Astrocyte (in vitro differentiated cells and primary cell): Measurements from ENCODE around the gene PKP4. TPM values are rescaled to one million over a fixed set of nuclear protein-coding genes. Genes with fewer than 3 reads are reported as not detected.
A peak's percentile ranks its signal among the peaks of the same experiment; 100 is the strongest.

Source experiments
- DNase-seq: peaks from one replicate; pipeline ENCODE4 v3.0.0-alpha.2; 2010; ENCODE audit warnings: low read depth
- FAIRE-seq: peaks from 2 replicates; lab custom pipeline; 2011; peaks lifted over from hg19 to GRCh38; lab: Jason Lieb, UNC
- H2AFZ ChIP-seq: 2 replicates; pipeline ENCODE4 v1.6.0; 2012; ENCODE audit warnings: low read depth, low read length, inconsistent platforms
- H3K27ac ChIP-seq: 2 replicates; pipeline ENCODE4 v1.5.1; 2011; ENCODE audit warnings: low read depth, low read length, inconsistent platforms
- H3K27me3 ChIP-seq: 2 replicates; pipeline ENCODE4 v1.6.0; 2011; ENCODE audit warnings: low read length, inconsistent platforms; ENCODE audit not compliant: insufficient read depth
- H3K36me3 ChIP-seq: 2 replicates; pipeline ENCODE4 v1.5.1; 2011; ENCODE audit warnings: low read length, inconsistent platforms; ENCODE audit not compliant: insufficient read depth
- H3K4me1 ChIP-seq: 2 replicates; pipeline ENCODE4 v1.5.1; 2011; ENCODE audit warnings: low read length, inconsistent platforms; ENCODE audit not compliant: insufficient read depth
- H3K4me2 ChIP-seq: 2 replicates; pipeline ENCODE4 v1.6.0; 2012; ENCODE audit warnings: low read length, inconsistent platforms
- H3K4me3 ChIP-seq: 2 replicates; pipeline ENCODE4 v1.5.1; 2011; ENCODE audit warnings: low read depth, mild to moderate bottlenecking, low read length, inconsistent platforms; ENCODE audit not compliant: insufficient read depth
- H3K79me2 ChIP-seq: 2 replicates; pipeline ENCODE4 v1.6.0; 2012; ENCODE audit warnings: mild to moderate bottlenecking, low read length, inconsistent platforms; ENCODE audit not compliant: insufficient read depth
- H3K9ac ChIP-seq: 2 replicates; pipeline ENCODE4 v1.6.0; 2012; ENCODE audit warnings: mild to moderate bottlenecking, low read length, inconsistent platforms
- H3K9me3 ChIP-seq: 2 replicates; pipeline ENCODE4 v1.5.1; 2012; ENCODE audit warnings: low read depth, mild to moderate bottlenecking, low read length, inconsistent platforms; ENCODE audit not compliant: insufficient read depth
- H4K20me1 ChIP-seq: 2 replicates; pipeline ENCODE4 v1.6.0; 2012; ENCODE audit warnings: low read length, inconsistent platforms; ENCODE audit not compliant: insufficient read depth
- H3K27ac Mint-ChIP-seq: one replicate; pipeline ENCODE4 v1.8.0; 2021; ENCODE audit warnings: mild to moderate bottlenecking, mixed read lengths; ENCODE audit not compliant: unreplicated experiment
- H3K27me3 Mint-ChIP-seq: one replicate; pipeline ENCODE4 v1.8.0; 2021; ENCODE audit warnings: low read depth, mixed read lengths; ENCODE audit not compliant: unreplicated experiment
- H3K36me3 Mint-ChIP-seq: one replicate; pipeline ENCODE4 v1.8.0; 2021; ENCODE audit warnings: low read depth, mixed read lengths; ENCODE audit not compliant: unreplicated experiment
- H3K4me1 Mint-ChIP-seq: one replicate; pipeline ENCODE4 v1.8.0; 2021; ENCODE audit warnings: low read depth, mixed read lengths; ENCODE audit not compliant: unreplicated experiment
- H3K4me3 Mint-ChIP-seq: one replicate; pipeline ENCODE4 v1.8.0; 2021; ENCODE audit warnings: mild to moderate bottlenecking, moderate library complexity, mixed read lengths; ENCODE audit not compliant: unreplicated experiment
- H3K9me3 Mint-ChIP-seq: one replicate; pipeline ENCODE4 v1.8.0; 2021; ENCODE audit warnings: mild to moderate bottlenecking, mixed read lengths; ENCODE audit not compliant: unreplicated experiment
- EZH2 ChIP-seq: IDR thresholded peaks from 2 replicates; pipeline ENCODE4 v1.6.1; 2012; ENCODE audit warnings: mild to moderate bottlenecking, low read length, inconsistent platforms; ENCODE audit not compliant: insufficient read depth
- total RNA-seq: library from RNA; stranded (reverse); gene quantifications from 2 replicates; pipeline ENCODE4 v1.2.1, GENCODE V29; 2021
- TF ChIP-seq, protein P1 (sequence below): IDR thresholded peaks from 2 replicates; pipeline ENCODE4 v1.5.1; 2011; ENCODE audit warnings: low read depth, mild to moderate bottlenecking, inconsistent platforms, low read length, moderate library complexity; ENCODE audit not compliant: insufficient read depth

PKP4 gene
- total RNA-seq, 1 donor from 2014 or later = 38.4 TPM

DNA sequence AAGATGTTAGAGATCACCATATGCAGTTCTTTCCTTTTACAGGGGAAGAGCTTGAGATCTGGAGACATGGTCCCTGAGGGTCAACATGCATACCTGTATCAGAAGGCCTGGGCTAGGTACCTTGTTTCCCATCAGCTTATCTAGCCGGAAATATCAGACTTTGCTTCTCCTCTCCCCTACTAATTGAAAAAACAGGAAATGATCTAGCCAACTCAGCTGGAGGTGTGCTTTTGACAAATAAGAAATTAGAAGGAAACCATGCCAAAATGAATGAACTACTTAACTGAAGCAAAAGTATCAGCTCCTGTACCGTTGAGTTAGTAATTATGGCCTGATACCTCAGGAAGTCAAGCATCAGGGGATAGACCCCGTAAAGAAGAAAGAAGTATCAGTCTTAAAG, 20.4 kb downstream of the PKP4 start:
- FAIRE-seq = no peak
- no peak overlapping the region for H3K27ac ChIP-seq
- TF ChIP-seq, protein P1, sequence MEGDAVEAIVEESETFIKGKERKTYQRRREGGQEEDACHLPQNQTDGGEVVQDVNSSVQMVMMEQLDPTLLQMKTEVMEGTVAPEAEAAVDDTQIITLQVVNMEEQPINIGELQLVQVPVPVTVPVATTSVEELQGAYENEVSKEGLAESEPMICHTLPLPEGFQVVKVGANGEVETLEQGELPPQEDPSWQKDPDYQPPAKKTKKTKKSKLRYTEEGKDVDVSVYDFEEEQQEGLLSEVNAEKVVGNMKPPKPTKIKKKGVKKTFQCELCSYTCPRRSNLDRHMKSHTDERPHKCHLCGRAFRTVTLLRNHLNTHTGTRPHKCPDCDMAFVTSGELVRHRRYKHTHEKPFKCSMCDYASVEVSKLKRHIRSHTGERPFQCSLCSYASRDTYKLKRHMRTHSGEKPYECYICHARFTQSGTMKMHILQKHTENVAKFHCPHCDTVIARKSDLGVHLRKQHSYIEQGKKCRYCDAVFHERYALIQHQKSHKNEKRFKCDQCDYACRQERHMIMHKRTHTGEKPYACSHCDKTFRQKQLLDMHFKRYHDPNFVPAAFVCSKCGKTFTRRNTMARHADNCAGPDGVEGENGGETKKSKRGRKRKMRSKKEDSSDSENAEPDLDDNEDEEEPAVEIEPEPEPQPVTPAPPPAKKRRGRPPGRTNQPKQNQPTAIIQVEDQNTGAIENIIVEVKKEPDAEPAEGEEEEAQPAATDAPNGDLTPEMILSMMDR = no peak
- no peak for TF ChIP-seq EZH2
- no peaks in the 10 kb centered on the region for H4K20me1 ChIP-seq
- peaks cover 3% of the 10 kb centered on the region for H3K79me2 ChIP-seq
- Mint-ChIP-seq H3K27ac (no peak overlapping the region), H3K4me1 (peaks cover 10% of the 10 kb centered on the region), H3K27me3 (no peaks in the 10 kb centered on the region), H3K36me3 (peaks cover 10% of the 10 kb centered on the region), H3K9me3 (peaks cover 6% of the 10 kb centered on the region), H3K4me3 (no peak overlapping the region)
- H3K4me3 ChIP-seq = no peak overlapping the region
- H2AFZ ChIP-seq = no peak overlapping the region
- no peaks in the 10 kb centered on the region for H3K9me3 ChIP-seq
- peaks cover 3% of the 10 kb centered on the region for H3K36me3 ChIP-seq
- H3K9ac ChIP-seq = no peak overlapping the region
- DNase-seq = no peak
- no peaks in the 10 kb centered on the region for H3K4me1 ChIP-seq
- no peak overlapping the region for H3K4me2 ChIP-seq
- no peaks in the 10 kb centered on the region for H3K27me3 ChIP-seq

GRCh38 chr2:158478237-158478636, 21.5 kb downstream of the PKP4 start:
- Mint-ChIP-seq H3K27ac (no peak overlapping the region), H3K9me3 (no peaks in the 10 kb centered on the region), H3K36me3 (peaks cover 4% of the 10 kb centered on the region), H3K27me3 (no peaks in the 10 kb centered on the region), H3K4me1 (peaks cover 19% of the 10 kb centered on the region), H3K4me3 (no peak overlapping the region)
- no peaks in the 10 kb centered on the region for H4K20me1 ChIP-seq
- H3K27ac ChIP-seq = no peak overlapping the region
- TF ChIP-seq, protein P1 = no peak
- TF ChIP-seq EZH2 = no peak
- no peak overlapping the region for H3K4me2 ChIP-seq
- H3K27me3 ChIP-seq = no peaks in the 10 kb centered on the region
- peaks cover 5% of the 10 kb centered on the region for H3K4me1 ChIP-seq
- H3K9me3 ChIP-seq = no peaks in the 10 kb centered on the region
- peak; percentile 66 for FAIRE-seq
- peaks cover 12% of the 10 kb centered on the region for H3K79me2 ChIP-seq
- H3K4me3 ChIP-seq = no peak overlapping the region
- no peak overlapping the region for H2AFZ ChIP-seq
- peaks cover 3% of the 10 kb centered on the region for H3K36me3 ChIP-seq
- no peak for DNase-seq
- no peak overlapping the region for H3K9ac ChIP-seq

- no peak for FAIRE-seq
- Mint-ChIP-seq H3K4me1 (peaks cover 21% of the 10 kb centered on the region), H3K4me3 (no peak overlapping the region), H3K27ac (no peak overlapping the region), H3K27me3 (no peaks in the 10 kb centered on the region), H3K36me3 (peaks cover 2% of the 10 kb centered on the region), H3K9me3 (no peaks in the 10 kb centered on the region)
- Histone ChIP-seq H2AFZ (no peak overlapping the region), H3K79me2 (peaks cover 14% of the 10 kb centered on the region), H3K4me3 (no peak overlapping the region), H3K9me3 (no peaks in the 10 kb centered on the region), H3K4me2 (no peak overlapping the region), H3K4me1 (peaks cover 5% of the 10 kb centered on the region), H3K27ac (no peak overlapping the region), H3K9ac (no peak overlapping the region), H3K36me3 (peaks cover 3% of the 10 kb centered on the region), H3K27me3 (no peaks in the 10 kb centered on the region), H4K20me1 (no peaks in the 10 kb centered on the region)
- DNase-seq = no peak
- TF ChIP-seq, protein P1 = no peak
- TF ChIP-seq EZH2 = no peak
These were observed 22.1 kb downstream of the PKP4 start for GRCh38 chr2:158478816-158479215.
